ENCODE results near the gene SERPINA9.

DNA sequence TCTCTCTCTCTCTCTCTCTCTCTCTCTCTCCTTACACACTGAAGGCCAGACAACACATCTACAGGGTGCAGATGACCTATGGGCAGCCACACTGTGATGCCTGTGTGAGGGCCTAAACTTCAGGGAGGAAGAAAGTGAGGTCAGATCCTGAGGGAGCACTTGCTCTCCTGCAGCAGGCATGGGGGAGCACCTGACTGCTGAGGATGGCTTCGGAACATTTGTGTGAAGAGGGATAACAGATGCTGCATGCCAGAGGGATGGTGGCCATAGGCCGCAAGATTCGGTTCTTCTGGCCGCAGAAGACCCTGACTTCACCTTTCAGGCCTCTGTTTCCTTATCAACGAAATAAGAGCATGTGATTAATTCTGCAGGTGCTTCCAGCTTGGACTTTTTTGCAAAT, 11.7 kb downstream of the SERPINA9 start:
- TF ChIP-seq, protein P1, sequence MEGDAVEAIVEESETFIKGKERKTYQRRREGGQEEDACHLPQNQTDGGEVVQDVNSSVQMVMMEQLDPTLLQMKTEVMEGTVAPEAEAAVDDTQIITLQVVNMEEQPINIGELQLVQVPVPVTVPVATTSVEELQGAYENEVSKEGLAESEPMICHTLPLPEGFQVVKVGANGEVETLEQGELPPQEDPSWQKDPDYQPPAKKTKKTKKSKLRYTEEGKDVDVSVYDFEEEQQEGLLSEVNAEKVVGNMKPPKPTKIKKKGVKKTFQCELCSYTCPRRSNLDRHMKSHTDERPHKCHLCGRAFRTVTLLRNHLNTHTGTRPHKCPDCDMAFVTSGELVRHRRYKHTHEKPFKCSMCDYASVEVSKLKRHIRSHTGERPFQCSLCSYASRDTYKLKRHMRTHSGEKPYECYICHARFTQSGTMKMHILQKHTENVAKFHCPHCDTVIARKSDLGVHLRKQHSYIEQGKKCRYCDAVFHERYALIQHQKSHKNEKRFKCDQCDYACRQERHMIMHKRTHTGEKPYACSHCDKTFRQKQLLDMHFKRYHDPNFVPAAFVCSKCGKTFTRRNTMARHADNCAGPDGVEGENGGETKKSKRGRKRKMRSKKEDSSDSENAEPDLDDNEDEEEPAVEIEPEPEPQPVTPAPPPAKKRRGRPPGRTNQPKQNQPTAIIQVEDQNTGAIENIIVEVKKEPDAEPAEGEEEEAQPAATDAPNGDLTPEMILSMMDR (IDR thresholded peaks at IDR 0.05): no peak
- TF ChIP-seq EP300 (IDR thresholded peaks at IDR 0.05) (no peak), POLR2A (IDR thresholded peaks at IDR 0.05) (no peak)

Measured in tibial nerve (tissue), 4 donors.